Thoracic aorta (tissue), 2 donors: ENCODE measurements around the gene TGFB1I1. TPM values are rescaled to one million over a fixed set of nuclear protein-coding genes. Genes with fewer than 3 reads are reported as not detected.

Experiments used
- ATAC-seq: fragments of 150-250 bp; one replicate; pipeline ENCODE4 v1.8.0; 2017; ENCODE audit warnings: low read depth; ENCODE audit not compliant: insufficient number of reproducible peaks, low FRiP score
- DNase-seq: peaks from one replicate; pipeline ENCODE4 v3.0.0-alpha.2; 2020; ENCODE audit warnings: low spot score
- H3K27ac ChIP-seq, 2 donors: fragments of 200-600 bp; sonication (generic); 1 replicate in 1 of 2; 2 replicates in 1 of 2; pipeline ENCODE4 v1.5.1; 2016; ENCODE audit warnings: mild to moderate bottlenecking in 2 of 2, moderate library complexity in 2 of 2
- H3K27me3 ChIP-seq: fragments of 200-600 bp; sonication (generic); replicated peaks from 2 replicates; pipeline ENCODE4 v1.6.0; 2016; ENCODE audit warnings: mild to moderate bottlenecking; ENCODE audit not compliant: insufficient read depth
- H3K36me3 ChIP-seq: fragments of 200-600 bp; sonication (generic); one replicate; pipeline ENCODE4 v1.5.1; 2016
- H3K4me1 ChIP-seq, 2 donors: fragments of 200-600 bp; sonication (generic); 1 replicate in 1 of 2; 2 replicates in 1 of 2; pipeline versions ENCODE4 v1.5.1 to v1.6.0; 2016; ENCODE audit warnings: low read depth in 2 of 2, mild to moderate bottlenecking in 1 of 2; ENCODE audit not compliant: control insufficient read depth in 1 of 2
- H3K4me3 ChIP-seq: fragments of 200-600 bp; sonication (generic); 2 replicates; pipeline ENCODE4 v1.5.1; 2016; ENCODE audit warnings: mild to moderate bottlenecking
- H3K9me3 ChIP-seq: fragments of 200-600 bp; sonication (generic); 2 replicates; pipeline ENCODE4 v1.5.1; 2016
- total RNA-seq, 2 donors: library from RNA; depleted of rRNA; stranded (reverse); fragments of >200 nt; gene quantifications; one replicate each; pipeline versions ENCODE4 v1.1.0 to v1.2.3, GENCODE V29; 2016
- TF ChIP-seq, protein P1 (sequence below): fragments of 200-600 bp; sonication (generic); IDR thresholded peaks from one replicate; pipeline ENCODE4 v1.5.1; 2019; ENCODE audit warnings: antibody characterized with exemption

Gene TGFB1I1
- total RNA-seq, 2 donors from 2014 or later, result 192 to 231 TPM

DNA sequence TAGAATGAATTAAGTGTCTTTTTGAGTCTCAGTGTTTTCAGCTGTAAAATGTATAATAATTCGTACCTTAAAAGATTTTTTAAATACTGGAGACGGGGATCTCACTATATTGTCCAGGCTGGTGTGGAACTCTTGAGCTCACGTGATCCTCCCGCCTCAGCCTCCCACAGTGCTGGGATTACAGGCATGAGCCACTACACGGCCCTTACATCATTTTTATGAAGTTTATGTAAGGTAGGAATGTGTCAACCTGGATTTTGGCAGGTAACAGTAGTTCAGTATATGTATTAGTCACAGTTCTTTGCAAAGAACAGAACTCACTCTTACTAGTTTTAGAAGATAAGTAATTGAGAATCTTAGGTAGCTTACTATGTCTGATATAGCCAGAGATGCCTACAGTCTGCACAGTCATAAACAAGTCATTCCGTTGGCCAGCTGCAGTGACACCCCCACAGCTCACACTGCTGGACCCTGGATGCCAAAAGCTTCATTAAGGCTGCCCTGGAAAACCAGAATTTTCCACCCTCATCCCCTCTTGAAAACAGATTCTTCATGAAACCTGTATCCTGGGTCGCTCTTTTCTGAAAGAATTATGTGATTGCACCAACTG lies 43.2 kb upstream of the TGFB1I1 start:
- Histone ChIP-seq H3K9me3 (no peaks in the 10 kb centered on the region), H3K27ac (no peak overlapping the region), H3K4me3 (no peak overlapping the region), H3K27me3 (no peaks in the 10 kb centered on the region), H3K36me3 (no peaks in the 10 kb centered on the region), H3K4me1 (peaks cover 0 to 10% of the 10 kb centered on the region in 2 donors)
- ATAC-seq, result no peak
- DNase-seq, result no peak
- TF ChIP-seq, protein P1, sequence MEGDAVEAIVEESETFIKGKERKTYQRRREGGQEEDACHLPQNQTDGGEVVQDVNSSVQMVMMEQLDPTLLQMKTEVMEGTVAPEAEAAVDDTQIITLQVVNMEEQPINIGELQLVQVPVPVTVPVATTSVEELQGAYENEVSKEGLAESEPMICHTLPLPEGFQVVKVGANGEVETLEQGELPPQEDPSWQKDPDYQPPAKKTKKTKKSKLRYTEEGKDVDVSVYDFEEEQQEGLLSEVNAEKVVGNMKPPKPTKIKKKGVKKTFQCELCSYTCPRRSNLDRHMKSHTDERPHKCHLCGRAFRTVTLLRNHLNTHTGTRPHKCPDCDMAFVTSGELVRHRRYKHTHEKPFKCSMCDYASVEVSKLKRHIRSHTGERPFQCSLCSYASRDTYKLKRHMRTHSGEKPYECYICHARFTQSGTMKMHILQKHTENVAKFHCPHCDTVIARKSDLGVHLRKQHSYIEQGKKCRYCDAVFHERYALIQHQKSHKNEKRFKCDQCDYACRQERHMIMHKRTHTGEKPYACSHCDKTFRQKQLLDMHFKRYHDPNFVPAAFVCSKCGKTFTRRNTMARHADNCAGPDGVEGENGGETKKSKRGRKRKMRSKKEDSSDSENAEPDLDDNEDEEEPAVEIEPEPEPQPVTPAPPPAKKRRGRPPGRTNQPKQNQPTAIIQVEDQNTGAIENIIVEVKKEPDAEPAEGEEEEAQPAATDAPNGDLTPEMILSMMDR, result no peak

DNA sequence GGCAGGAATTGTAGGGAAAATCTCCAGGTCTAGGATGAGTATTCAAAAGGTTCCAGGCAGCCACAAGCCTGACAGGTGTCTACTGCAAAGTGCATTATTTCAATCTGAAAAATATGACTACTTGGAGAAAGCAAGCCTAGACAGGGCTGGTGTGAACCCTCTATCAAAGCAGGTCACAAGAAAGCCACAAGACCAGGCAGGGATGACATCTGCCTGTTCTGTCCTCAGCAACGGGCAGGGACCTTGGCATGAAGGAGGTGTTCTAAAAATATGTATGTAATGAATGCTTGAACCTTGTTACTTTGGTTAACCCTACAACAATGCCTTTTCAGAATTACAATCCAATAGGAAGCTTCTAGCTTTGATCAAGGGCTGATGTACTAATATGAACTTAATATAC lies 42.6 kb upstream of the TGFB1I1 start:
- ATAC-seq, result no peak
- TF ChIP-seq, protein P1, result no peak

DNA sequence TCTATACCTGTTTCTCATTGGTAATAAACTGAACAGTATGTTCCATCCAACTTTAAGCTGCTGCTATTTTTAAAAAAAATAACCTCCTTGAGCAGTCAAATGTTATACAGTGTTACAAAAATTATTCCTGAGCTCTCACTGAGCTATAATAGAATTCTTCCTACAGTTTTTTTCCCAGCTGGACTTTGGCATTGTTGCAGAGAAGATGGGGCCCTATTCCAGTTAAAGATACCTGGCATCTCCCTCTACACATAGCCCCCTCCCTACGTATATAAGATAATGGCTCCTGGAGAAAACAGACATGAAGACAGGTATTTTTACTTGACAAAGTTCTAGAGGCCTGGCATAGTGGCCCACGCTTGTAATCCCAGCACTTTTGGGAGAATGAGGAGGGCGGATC lies 42.2 kb upstream of the TGFB1I1 start:
- Histone ChIP-seq H3K4me3 (no peak overlapping the region), H3K27me3 (no peaks in the 10 kb centered on the region), H3K36me3 (no peaks in the 10 kb centered on the region), H3K4me1 (peaks cover 0 to 10% of the 10 kb centered on the region in 2 donors), H3K27ac (no peak overlapping the region), H3K9me3 (no peaks in the 10 kb centered on the region)
- DNase-seq, result no peak
- ATAC-seq, result no peak
- TF ChIP-seq, protein P1, result no peak

More for the DNA sequence above, 42.6 kb upstream of the TGFB1I1 start:
- Histone ChIP-seq H3K27me3 (no peaks in the 10 kb centered on the region), H3K4me3 (no peak overlapping the region), H3K36me3 (no peaks in the 10 kb centered on the region), H3K27ac (no peak overlapping the region), H3K4me1 (peaks cover 0 to 10% of the 10 kb centered on the region in 2 donors), H3K9me3 (no peaks in the 10 kb centered on the region)
- no peak for DNase-seq

DNA sequence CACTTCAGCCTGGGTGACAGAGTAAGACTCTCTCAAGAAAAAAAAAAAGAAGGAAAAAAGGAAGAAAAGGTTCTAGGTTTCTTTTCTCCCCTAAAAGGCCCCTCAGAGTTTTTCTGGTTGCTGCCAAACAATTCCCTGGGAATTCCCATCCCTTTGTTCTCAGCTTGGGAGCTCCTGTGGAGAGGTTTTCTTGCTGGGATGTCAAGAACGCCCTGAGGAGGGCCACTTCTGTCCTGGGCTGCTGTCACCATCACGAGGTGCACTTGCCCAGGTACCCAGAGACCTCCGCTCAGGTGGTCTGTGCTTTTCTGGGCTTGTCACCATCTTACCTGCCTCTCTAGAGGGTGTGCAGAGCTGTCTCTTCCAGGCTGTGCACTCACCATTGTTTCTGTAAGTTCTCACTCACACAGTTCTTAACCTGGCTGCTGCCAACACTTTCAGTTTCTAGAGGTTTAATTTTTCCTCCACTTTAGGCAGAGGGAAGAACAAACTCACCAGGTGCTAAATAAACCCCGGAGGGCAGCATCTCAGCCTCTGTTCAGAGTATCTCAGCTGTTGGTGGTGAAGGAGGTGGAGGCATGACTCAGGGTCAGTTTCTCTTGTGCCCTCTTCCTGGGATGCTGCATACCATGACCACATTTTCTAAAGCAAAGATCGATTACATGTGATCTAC lies 41.4 kb upstream of the TGFB1I1 start:
- TF ChIP-seq, protein P1, result no peak

DNA sequence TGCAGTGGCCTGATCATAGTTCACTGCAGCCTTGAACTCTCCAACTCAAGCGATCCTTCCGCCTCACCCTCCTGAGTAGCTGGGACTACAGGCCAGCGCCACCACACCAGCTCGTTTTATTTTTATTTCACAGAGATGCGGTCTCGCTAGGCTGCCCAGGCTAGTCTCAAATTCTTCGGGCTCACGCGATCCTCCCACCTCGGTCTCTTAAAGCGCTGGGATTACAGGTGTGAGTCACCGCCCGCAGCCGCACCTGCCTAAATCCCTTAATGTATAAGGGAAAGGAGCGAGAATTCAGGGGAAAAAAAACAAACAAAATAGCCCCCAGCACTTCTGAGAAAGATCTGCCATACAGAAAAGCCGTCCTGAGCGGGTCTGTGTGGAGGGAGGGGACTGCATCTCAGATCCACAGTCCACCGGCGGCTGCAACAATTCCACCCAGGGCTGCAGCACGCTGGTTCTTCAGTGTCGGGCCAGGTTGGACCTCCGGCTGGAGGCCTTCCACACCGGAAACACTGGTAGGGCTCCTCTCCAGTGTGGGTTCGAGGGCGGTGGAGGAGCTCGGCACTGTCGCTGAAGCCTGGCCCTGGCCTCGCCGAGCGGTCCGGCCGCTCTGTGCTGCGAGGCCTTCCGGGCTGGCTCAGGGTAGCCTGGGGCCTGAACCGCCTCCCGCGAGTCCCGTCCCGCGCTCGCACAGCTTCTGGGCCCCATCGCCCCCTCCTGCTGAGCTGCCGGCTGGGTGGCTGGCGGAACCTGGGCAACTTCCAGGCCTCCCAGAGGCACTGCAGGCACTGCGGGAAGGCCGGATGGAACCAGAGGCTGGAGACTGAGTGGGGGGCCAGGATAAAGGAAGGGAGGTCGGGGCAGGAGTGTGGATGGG lies 36.4 kb upstream of the TGFB1I1 start:
- no peaks in the 10 kb centered on the region for H3K36me3 ChIP-seq
- TF ChIP-seq, protein P1, result no peak
- no peak overlapping the region for H3K27ac ChIP-seq
- no peak overlapping the region for H3K4me3 ChIP-seq
- H3K9me3 ChIP-seq, result no peaks in the 10 kb centered on the region
- H3K4me1 ChIP-seq, result no peaks in the 10 kb centered on the region
- DNase-seq (no peak), ATAC-seq (no peak)
- H3K27me3 ChIP-seq, result no peaks in the 10 kb centered on the region

More for the DNA sequence above, 41.4 kb upstream of the TGFB1I1 start:
- Histone ChIP-seq H3K9me3 (no peaks in the 10 kb centered on the region), H3K27ac (no peak overlapping the region), H3K4me1 (peaks cover 0 to 10% of the 10 kb centered on the region in 2 donors), H3K36me3 (no peaks in the 10 kb centered on the region), H3K4me3 (no peak overlapping the region), H3K27me3 (no peaks in the 10 kb centered on the region)
- ATAC-seq (no peak), DNase-seq (no peak)
